Parathyroid adenoma (tissue), 2 donors: ENCODE data around the gene ERMARD.

ENCODE experiments used
- H2AFZ ChIP-seq: fragments of 300-600 bp; sonication (generic); one replicate; pipeline ENCODE4 v1.7.0; 2017; ENCODE audit warnings: antibody characterized with exemption, mild to moderate bottlenecking
- H3K27ac ChIP-seq: fragments of 300-600 bp; sonication (generic); one replicate; pipeline ENCODE4 v1.7.0; 2017
- H3K27me3 ChIP-seq: fragments of 300-600 bp; sonication (generic); one replicate; pipeline ENCODE4 v1.7.0; 2017; ENCODE audit warnings: low read length; ENCODE audit not compliant: control insufficient read depth, insufficient read depth
- H3K36me3 ChIP-seq: fragments of 300-600 bp; sonication (generic); one replicate; pipeline ENCODE4 v1.7.0; 2017; ENCODE audit warnings: low read length; ENCODE audit not compliant: control insufficient read depth, insufficient read depth
- H3K4me1 ChIP-seq: fragments of 300-600 bp; sonication (generic); one replicate; pipeline ENCODE4 v1.7.0; 2017; ENCODE audit warnings: control low read depth
- H3K4me2 ChIP-seq: fragments of 300-600 bp; sonication (generic); one replicate; pipeline ENCODE4 v1.7.0; 2017; ENCODE audit warnings: low read length
- H3K4me3 ChIP-seq: fragments of 300-600 bp; sonication (generic); one replicate; pipeline ENCODE4 v1.7.0; 2017; ENCODE audit warnings: low read depth, low read length
- H3K79me2 ChIP-seq: fragments of 300-600 bp; sonication (generic); one replicate; pipeline ENCODE4 v1.7.0; 2017; ENCODE audit warnings: control low read depth
- H3K9ac ChIP-seq: fragments of 300-600 bp; sonication (generic); one replicate; pipeline ENCODE4 v1.7.0; 2017; ENCODE audit warnings: mild to moderate bottlenecking
- H3K9me3 ChIP-seq: fragments of 300-600 bp; sonication (generic); one replicate; pipeline ENCODE4 v1.7.0; 2017; ENCODE audit warnings: low read length; ENCODE audit not compliant: control insufficient read depth
- CTCF ChIP-seq: fragments of 300-600 bp; sonication (generic); IDR thresholded peaks from one replicate; pipeline ENCODE4 v1.7.0; 2017; ENCODE audit warnings: antibody characterized with exemption, mild to moderate bottlenecking
- donor health status: primary hyperparathyroidism.

Gene ERMARD

GRCh38 chr6:169803816-169804340, 52.5 kb downstream of the ERMARD start:
- no peak for TF ChIP-seq CTCF
- no peak overlapping the region for H3K9ac ChIP-seq
- no peak overlapping the region for H3K27ac ChIP-seq
- no peak overlapping the region for H2AFZ ChIP-seq
- H3K36me3 ChIP-seq: no peaks in the 10 kb centered on the region
- H3K4me3 ChIP-seq: no peak overlapping the region
- no peak overlapping the region for H3K4me2 ChIP-seq
- H3K79me2 ChIP-seq: no peaks in the 10 kb centered on the region
- no peaks in the 10 kb centered on the region for H3K9me3 ChIP-seq
- no peaks in the 10 kb centered on the region for H3K4me1 ChIP-seq
- no peaks in the 10 kb centered on the region for H3K27me3 ChIP-seq

GRCh38 chr6:169804427-169804826, 53.0 kb downstream of the ERMARD start:
- no peak overlapping the region for H3K9ac ChIP-seq
- no peaks in the 10 kb centered on the region for H3K4me1 ChIP-seq
- TF ChIP-seq CTCF: no peak
- no peak overlapping the region for H3K27ac ChIP-seq
- H3K4me3 ChIP-seq: no peak overlapping the region
- no peak overlapping the region for H2AFZ ChIP-seq
- no peaks in the 10 kb centered on the region for H3K79me2 ChIP-seq
- no peaks in the 10 kb centered on the region for H3K27me3 ChIP-seq
- H3K4me2 ChIP-seq: no peak overlapping the region
- H3K36me3 ChIP-seq: no peaks in the 10 kb centered on the region
- no peaks in the 10 kb centered on the region for H3K9me3 ChIP-seq

GRCh38 chr6:169805242-169805838, 53.9 kb downstream of the ERMARD start:
- H3K4me1 ChIP-seq: no peaks in the 10 kb centered on the region
- no peak overlapping the region for H3K4me3 ChIP-seq
- H3K9ac ChIP-seq: no peak overlapping the region
- H2AFZ ChIP-seq: no peak overlapping the region
- H3K4me2 ChIP-seq: no peak overlapping the region
- no peaks in the 10 kb centered on the region for H3K79me2 ChIP-seq
- no peaks in the 10 kb centered on the region for H3K9me3 ChIP-seq
- no peak for TF ChIP-seq CTCF
- no peaks in the 10 kb centered on the region for H3K27me3 ChIP-seq
- no peaks in the 10 kb centered on the region for H3K36me3 ChIP-seq
- H3K27ac ChIP-seq: no peak overlapping the region

- H3K4me3 ChIP-seq: no peak overlapping the region
- H3K4me2 ChIP-seq: no peak overlapping the region
- H3K27ac ChIP-seq: no peak overlapping the region
- H2AFZ ChIP-seq: no peak overlapping the region
- no peak for TF ChIP-seq CTCF
- H3K9ac ChIP-seq: no peak overlapping the region
- H3K79me2 ChIP-seq: no peaks in the 10 kb centered on the region
- H3K9me3 ChIP-seq: no peaks in the 10 kb centered on the region
- H3K27me3 ChIP-seq: no peaks in the 10 kb centered on the region
- no peaks in the 10 kb centered on the region for H3K36me3 ChIP-seq
- H3K4me1 ChIP-seq: no peaks in the 10 kb centered on the region
Observed at GRCh38 chr6:169806701-169807100, 55.3 kb downstream of the ERMARD start.

- TF ChIP-seq CTCF: no peak
- Histone ChIP-seq H3K27ac (no peak overlapping the region), H3K36me3 (no peaks in the 10 kb centered on the region)
Observed at GRCh38 chr6:169807229-169807628, 55.8 kb downstream of the ERMARD start.

More at GRCh38 chr6:169807229-169807628, 55.8 kb downstream of the ERMARD start:
- no peak overlapping the region for H3K4me3 ChIP-seq
- no peak overlapping the region for H3K4me2 ChIP-seq
- no peak overlapping the region for H2AFZ ChIP-seq
- H3K4me1 ChIP-seq: no peaks in the 10 kb centered on the region
- no peak overlapping the region for H3K9ac ChIP-seq
- H3K27me3 ChIP-seq: no peaks in the 10 kb centered on the region
- H3K79me2 ChIP-seq: no peaks in the 10 kb centered on the region
- H3K9me3 ChIP-seq: no peaks in the 10 kb centered on the region
